Central memory CD8-positive, alpha-beta T cell (primary cell): Measurements from ENCODE around the gene NBEAL1.
A peak's percentile ranks its signal among the peaks of the same experiment; 100 is the strongest.
"Not testable (repeated sequence)": the region's sequence is repeated elsewhere in the genome, so short reads cannot be mapped to it uniquely, and the experiment has no call there.

Source experiments
- ATAC-seq: fragments of 150-1000 bp; cut with Tn5 transposase; replicated peaks from 2 replicates; pipeline ENCODE4 v1.10.0; 2022; ENCODE audit warnings: mild to moderate bottlenecking, moderate FRiP score, moderate number of reproducible peaks; ENCODE audit not compliant: poor library complexity, severe bottlenecking; ENCODE audit errors: extremely low read depth
- DNase-seq, 2 donors: peaks; one replicate each; pipeline ENCODE4 v3.0.0; 2021; ENCODE audit warnings: low spot score in 2 of 2
- H3K27ac Mint-ChIP-seq: one replicate; pipeline ENCODE4 v1.8.0; 2022; ENCODE audit warnings: low read depth, mild to moderate bottlenecking, moderate library complexity, mixed read lengths
- H3K27me3 Mint-ChIP-seq: one replicate; pipeline ENCODE4 v1.8.0; 2022; ENCODE audit warnings: mixed read lengths
- H3K36me3 Mint-ChIP-seq: one replicate; pipeline ENCODE4 v1.8.0; 2022; ENCODE audit warnings: mild to moderate bottlenecking, moderate library complexity, mixed read lengths; ENCODE audit not compliant: insufficient read depth
- H3K4me1 Mint-ChIP-seq: one replicate; pipeline ENCODE4 v1.8.0; 2022; ENCODE audit warnings: mixed read lengths
- H3K4me3 Mint-ChIP-seq: one replicate; pipeline ENCODE4 v1.8.0; 2022; ENCODE audit warnings: mild to moderate bottlenecking, moderate library complexity, mixed read lengths
- H3K9me3 Mint-ChIP-seq: one replicate; pipeline ENCODE4 v1.8.0; 2022; ENCODE audit warnings: mixed read lengths

The NBEAL1 gene

DNA sequence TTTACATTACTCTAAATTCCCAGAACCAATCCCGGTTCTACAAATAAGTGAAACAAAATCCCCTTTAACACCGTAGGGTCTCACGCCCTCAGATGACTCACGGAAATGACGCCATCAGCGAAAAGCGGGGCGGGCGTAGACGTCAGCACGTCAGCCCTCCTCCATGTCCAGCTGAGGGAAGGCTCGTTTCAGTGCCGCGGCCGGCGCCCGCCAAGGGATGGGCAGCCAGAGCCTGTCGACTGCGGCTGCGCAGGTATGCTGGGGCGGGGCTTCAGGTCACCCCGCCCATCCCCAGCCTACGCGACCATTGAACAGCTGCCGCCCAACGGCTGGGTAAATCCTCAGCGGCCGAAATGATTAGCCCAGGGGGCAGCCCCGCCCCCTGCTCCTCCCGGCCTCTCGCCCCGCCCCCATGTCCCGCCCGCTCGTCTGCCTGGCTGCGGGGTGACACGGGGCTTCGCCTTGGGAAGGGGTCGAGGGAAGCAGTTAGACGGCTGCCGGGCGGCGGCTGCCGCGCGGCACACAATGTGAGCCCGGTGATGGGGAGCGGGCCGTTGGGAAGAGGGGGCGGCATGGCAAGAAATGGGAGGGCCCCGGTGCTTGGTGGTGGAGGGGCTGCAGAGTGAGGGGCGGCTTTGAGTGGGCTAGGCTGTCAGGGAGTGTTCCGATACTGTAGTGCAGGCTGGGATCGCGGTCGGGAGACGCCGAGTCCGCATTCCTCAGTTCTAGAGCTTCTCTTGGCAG, at the start of gene NBEAL1:
TSS of gene NBEAL1 (plus strand) at position 420 of the 744 bp plus-strand sequence. CDS start 1,510 bp downstream, outside the sequence.
- H3K4me3 Mint-ChIP-seq, result peak within 1 kb of the TSS; percentile 96
- ATAC-seq (peak; percentile 90), DNase-seq (peak; percentile 96)
- peaks cover 9% of the 10 kb centered on the region for H3K36me3 Mint-ChIP-seq
- H3K4me1 Mint-ChIP-seq, result peaks cover 33% of the 10 kb centered on the region
- H3K27me3 Mint-ChIP-seq, result no peaks in the 10 kb centered on the region
- H3K27ac Mint-ChIP-seq, result peak within 1 kb of the TSS; percentile 96
- H3K9me3 Mint-ChIP-seq, result no peaks in the 10 kb centered on the region

DNA sequence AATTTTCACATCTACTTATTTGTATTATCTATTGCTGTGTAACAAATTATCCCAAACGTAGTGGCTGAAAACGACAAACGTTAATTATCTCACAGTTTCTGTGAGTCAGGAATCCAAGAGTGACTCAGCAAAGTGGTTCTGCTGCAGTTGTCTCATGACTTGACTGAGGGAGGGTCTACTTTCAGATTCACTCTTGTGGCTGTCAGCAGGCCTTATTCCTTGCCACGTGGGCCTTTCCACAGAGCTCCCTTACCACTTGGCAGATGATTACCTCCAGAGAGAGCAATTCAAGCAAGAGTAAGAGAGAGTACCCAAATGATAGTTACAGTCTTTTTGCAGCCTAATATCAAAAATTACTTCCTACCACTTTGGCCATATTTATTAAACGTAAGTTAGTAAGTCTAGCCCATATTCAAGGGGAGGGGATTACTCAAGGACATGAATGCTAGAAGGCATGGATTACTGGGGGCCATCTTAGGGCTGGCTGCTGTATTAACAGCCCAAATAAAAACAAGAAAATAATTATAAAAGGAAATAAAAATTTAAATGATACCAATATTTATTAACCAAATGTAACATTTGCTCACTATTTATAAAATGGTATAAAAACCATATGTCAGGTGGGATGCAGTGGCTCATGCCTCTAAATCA, 48.7 kb upstream of the NBEAL1 start:
- no peaks in the 10 kb centered on the region for H3K27me3 Mint-ChIP-seq
- H3K4me1 Mint-ChIP-seq, result no peaks in the 10 kb centered on the region
- no peak overlapping the region for H3K27ac Mint-ChIP-seq
- no peak overlapping the region for H3K4me3 Mint-ChIP-seq
- ATAC-seq, result no peak
- H3K36me3 Mint-ChIP-seq, result peaks cover 6% of the 10 kb centered on the region
- DNase-seq, result no peak
- no peaks in the 10 kb centered on the region for H3K9me3 Mint-ChIP-seq

DNA sequence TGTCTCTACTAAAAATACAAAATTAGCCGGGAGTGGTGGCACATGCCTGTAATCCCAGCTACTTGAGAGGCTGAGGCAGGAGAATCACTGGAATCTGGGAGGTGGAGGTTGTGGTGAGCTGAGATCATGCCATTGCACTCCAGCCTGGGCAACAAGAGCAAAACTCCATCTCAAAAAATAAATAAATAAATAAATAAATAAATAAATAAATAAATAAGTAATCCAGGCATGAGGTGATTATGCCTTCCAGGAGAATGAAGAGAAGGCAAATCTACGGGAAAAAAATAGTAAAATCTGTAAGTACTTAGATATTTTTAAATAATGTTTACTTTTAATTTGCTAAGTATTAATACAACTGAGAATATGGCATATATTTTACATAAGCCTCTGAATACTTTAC, 45.3 kb upstream of the NBEAL1 start:
- not testable (repeated sequence) for H3K27ac Mint-ChIP-seq, H3K36me3 Mint-ChIP-seq, H3K9me3 Mint-ChIP-seq, ATAC-seq, H3K4me1 Mint-ChIP-seq, H3K27me3 Mint-ChIP-seq, DNase-seq, H3K4me3 Mint-ChIP-seq

DNA sequence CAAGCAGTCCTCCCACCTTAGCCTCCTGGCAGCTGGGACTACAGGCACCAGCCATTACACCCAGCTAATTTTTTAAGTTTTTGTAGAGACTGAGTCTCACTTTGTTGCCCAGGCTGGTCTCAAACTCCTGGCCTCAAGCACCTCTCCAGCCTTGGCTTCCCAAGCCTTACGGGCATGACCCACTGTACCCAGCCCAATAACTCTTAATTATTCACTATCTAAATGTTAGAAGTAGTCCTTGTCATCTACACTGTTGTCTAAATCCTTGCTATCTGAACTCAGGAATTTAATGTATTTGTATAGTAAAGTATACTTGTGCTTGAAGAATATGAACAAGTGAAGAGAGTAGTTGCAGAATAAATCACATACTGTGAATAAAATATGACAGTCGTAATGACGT, 37.9 kb upstream of the NBEAL1 start:
- Mint-ChIP-seq H3K9me3 (no peaks in the 10 kb centered on the region), H3K27me3 (no peaks in the 10 kb centered on the region), H3K4me1 (no peaks in the 10 kb centered on the region), H3K4me3 (no peak overlapping the region), H3K36me3 (peaks cover 4% of the 10 kb centered on the region), H3K27ac (no peak overlapping the region)
- DNase-seq (no peak), ATAC-seq (no peak)

DNA sequence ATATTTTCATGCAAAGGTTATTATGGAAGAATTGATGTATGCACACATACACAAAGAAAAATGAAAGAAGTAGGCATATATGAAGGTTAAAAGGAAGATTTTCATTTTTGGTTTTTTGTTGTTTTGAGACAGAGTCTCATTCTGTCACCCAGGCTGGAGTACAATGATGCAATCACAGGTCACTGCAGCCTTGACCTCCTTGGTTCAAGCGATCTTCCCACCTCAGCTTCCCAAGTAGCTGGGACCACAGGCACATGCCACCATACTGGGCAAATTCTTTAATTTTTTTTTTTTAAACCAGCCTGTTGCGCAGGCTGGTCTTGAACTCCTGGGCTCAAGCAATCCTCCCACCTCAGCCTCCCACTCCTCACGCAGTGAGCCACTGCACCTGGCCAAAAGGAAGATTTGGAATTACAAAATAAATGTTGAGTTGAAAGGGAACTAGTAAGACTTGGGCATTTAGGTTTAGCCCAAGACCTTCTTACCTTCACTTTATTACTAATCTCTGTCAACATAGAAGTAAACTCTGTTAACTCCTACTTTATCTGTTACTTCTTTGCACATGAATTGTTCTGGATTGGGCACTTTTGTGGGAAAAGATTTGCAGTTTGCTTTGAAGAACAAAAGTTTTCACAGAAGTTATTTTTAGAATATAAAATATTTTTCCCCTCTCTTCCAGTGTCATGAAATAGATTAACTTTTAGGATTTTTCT, 31.7 kb upstream of the NBEAL1 start:
- H3K27ac Mint-ChIP-seq, result no peak overlapping the region
- H3K4me1 Mint-ChIP-seq, result no peaks in the 10 kb centered on the region
- H3K36me3 Mint-ChIP-seq, result peaks cover 5% of the 10 kb centered on the region
- no peaks in the 10 kb centered on the region for H3K27me3 Mint-ChIP-seq
- DNase-seq, result no peak
- H3K9me3 Mint-ChIP-seq, result no peaks in the 10 kb centered on the region
- no peak overlapping the region for H3K4me3 Mint-ChIP-seq
- ATAC-seq, result no peak

DNA sequence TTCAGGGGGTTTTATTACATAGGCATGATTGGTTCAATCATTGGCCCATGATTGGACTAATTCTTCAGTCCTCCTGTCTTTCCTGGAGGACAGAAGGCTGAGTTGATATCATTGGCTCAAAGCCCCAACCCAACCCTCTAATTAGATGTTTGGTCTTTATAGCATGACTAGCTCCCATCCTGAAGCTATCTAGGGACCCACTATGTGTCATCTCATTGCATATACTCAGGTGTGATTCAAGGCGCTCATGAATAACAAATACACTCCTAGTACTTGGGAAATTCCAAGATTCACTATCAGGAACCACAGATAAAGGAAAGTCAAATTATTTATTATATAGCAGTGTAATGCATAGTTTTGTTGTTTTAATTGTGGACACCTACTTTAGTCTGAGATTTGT, 24.9 kb upstream of the NBEAL1 start:
- ATAC-seq (no peak), DNase-seq (no peak)
- H3K4me3 Mint-ChIP-seq, result no peak overlapping the region
- H3K27ac Mint-ChIP-seq, result no peak overlapping the region
- no peaks in the 10 kb centered on the region for H3K4me1 Mint-ChIP-seq
- H3K36me3 Mint-ChIP-seq, result no peaks in the 10 kb centered on the region
- no peaks in the 10 kb centered on the region for H3K9me3 Mint-ChIP-seq
- H3K27me3 Mint-ChIP-seq, result peaks cover 2% of the 10 kb centered on the region

DNA sequence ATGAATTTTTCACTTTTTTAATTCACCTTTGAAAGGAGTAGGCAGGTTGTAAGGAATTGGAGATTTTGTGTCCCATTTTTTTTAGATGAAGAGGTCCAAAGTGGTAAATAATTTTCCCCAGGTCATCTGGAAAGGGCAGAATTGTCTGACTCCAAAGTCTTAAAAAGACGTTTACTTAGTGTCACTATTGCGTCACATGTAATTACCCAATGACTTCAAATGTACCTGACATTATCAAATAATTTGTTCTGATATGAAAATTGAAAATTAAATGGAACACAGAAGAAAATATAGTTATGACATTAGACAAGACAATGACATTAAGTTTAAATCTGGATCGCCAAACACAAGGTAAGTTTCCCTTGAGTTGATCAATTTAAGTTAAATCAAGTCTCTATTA, 24.2 kb upstream of the NBEAL1 start:
- Mint-ChIP-seq H3K27me3 (peaks cover 10% of the 10 kb centered on the region), H3K27ac (no peak overlapping the region), H3K4me1 (no peaks in the 10 kb centered on the region), H3K4me3 (no peak overlapping the region), H3K9me3 (no peaks in the 10 kb centered on the region), H3K36me3 (no peaks in the 10 kb centered on the region)
- DNase-seq, result no peak
- ATAC-seq, result no peak

DNA sequence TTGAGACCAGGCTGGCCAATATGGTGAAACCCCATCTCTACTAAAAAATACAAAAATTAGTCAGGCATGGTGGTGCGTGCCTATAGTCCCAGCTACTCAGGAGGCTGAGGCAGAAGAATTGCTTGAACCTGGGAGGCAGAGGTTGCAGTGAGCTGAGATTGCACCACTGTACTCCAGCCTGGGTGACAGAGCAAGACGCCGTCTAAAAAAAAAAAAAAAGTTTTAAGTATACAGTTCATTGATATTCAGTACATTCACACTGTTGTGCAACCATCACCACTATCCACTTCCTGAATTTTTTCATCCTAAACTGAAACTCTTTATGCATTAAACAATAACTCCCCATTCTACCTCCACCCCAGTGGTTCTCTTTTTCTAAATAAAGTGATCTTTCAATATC, 17.6 kb upstream of the NBEAL1 start:
- not testable (repeated sequence) for H3K9me3 Mint-ChIP-seq, H3K27ac Mint-ChIP-seq, DNase-seq, H3K36me3 Mint-ChIP-seq, H3K4me3 Mint-ChIP-seq, H3K4me1 Mint-ChIP-seq, ATAC-seq
- H3K27me3 Mint-ChIP-seq, result peaks cover 16% of the 10 kb centered on the region

DNA sequence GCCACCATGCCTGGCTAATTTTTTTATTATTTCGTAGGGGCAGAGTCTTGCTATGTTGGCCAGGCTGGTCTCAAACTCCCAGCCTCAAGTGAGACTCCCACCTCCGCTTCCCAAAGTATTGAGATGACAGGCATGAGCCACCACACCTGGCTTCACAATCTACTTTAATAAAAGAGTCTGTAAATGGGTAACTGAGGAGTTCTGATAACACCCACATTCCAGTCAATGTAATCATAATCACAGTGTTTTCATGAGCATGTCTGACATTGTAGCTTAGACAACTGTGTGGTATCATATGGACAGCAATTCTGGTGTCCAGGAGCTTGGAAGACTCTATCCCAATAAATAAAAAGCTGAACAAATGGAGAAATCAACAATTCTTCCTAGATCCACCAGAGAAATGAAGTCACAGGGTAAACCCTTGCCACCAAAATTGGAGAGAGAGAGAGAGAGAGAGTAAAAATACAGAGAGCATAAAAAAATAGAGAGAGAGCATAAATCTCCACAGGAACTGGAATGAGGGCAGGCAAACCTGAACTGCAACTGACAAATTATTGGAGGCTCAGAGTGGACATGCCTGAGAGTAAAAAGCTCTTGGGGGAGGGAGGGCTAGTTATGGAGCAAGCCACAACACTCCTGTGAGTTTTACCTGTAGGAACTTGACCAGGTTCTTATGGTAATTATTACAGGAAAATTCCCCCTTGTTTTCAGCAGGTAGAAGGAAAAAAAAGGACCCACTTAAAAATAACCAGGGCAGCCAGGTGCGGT, 12.4 kb upstream of the NBEAL1 start:
- no peak overlapping the region for H3K27ac Mint-ChIP-seq
- no peak overlapping the region for H3K4me3 Mint-ChIP-seq
- no peaks in the 10 kb centered on the region for H3K4me1 Mint-ChIP-seq
- H3K27me3 Mint-ChIP-seq, result peaks cover 28% of the 10 kb centered on the region
- H3K9me3 Mint-ChIP-seq, result no peaks in the 10 kb centered on the region
- H3K36me3 Mint-ChIP-seq, result peaks cover 2% of the 10 kb centered on the region
- DNase-seq (no peak), ATAC-seq (no peak)

DNA sequence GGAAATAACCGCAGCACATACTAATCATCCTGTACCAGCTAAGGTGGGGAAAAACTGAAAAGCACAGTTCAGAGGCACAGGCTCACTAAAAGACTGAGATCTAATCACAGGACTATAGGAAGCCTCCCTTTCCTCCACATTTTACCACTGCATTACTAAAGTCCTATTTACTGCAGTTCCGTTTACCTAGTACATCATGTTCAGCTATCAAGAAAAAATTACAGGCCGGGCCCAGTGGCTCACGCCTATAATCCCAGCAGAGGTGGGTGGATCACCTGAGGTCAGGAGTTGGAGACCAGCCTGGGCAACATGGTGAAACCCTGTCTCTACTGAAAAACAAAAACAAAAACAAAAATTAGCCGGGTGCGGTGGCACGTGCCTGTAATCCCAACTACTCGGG, 11.0 kb upstream of the NBEAL1 start:
- ATAC-seq (no peak), DNase-seq (no peak)
- Mint-ChIP-seq H3K4me3 (no peak overlapping the region), H3K4me1 (no peaks in the 10 kb centered on the region), H3K27ac (no peak overlapping the region), H3K36me3 (no peaks in the 10 kb centered on the region), H3K9me3 (no peaks in the 10 kb centered on the region), H3K27me3 (peaks cover 32% of the 10 kb centered on the region)

DNA sequence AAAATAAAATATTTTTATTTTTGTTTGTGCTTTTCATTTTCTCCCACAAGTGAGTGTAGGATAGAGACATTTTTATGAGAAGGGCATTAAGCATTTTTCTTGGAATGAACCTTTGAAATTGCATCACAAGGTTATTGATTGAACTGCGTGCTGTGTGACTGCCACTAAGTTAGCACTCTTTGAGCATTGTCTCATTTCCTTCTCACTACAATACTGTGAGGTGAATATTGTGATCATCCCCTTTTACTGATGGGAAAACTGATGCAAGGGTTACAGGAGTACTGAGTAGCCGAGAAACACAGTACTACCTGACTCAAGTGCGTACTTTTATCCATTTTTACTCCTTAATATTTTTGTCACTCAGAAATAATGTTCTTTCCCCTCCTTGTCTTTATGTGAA, 2.0 kb downstream of the NBEAL1 start:
- Mint-ChIP-seq H3K4me3 (no peak overlapping the region), H3K27ac (no peak overlapping the region), H3K4me1 (peaks cover 33% of the 10 kb centered on the region), H3K9me3 (no peaks in the 10 kb centered on the region), H3K36me3 (peaks cover 9% of the 10 kb centered on the region), H3K27me3 (no peaks in the 10 kb centered on the region)
- ATAC-seq, result no peak
- no peak for DNase-seq

DNA sequence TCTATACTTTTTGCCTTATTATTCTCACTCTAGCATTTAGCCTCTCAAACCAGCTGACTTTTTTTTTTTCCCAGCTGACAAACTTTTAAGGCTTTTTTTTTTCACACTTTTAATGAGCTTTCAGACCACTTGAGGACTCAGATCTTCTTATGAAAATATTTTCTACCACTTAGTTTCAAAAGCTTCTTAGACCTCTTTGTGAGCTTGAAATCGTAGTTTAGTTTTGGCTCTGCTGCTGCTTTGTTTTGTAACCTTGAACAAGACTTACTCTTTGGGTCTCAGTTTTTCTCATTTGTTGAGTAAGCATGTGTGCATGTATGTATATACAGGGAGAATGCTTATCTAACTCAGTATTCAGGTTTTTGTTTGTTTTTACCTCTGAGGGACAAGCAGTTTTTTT, 3.5 kb downstream of the NBEAL1 start:
- no peaks in the 10 kb centered on the region for H3K27me3 Mint-ChIP-seq
- no peak for ATAC-seq
- peaks cover 9% of the 10 kb centered on the region for H3K36me3 Mint-ChIP-seq
- DNase-seq, result no peak
- no peaks in the 10 kb centered on the region for H3K9me3 Mint-ChIP-seq
- peaks cover 33% of the 10 kb centered on the region for H3K4me1 Mint-ChIP-seq
- peak overlapping the region; percentile 23 for H3K4me3 Mint-ChIP-seq
- peak overlapping the region; percentile 58 for H3K27ac Mint-ChIP-seq
